HG03342 (cell line): ENCODE measurements around the gene FAM120A.

Experiments
- ATAC-seq: cut with Tn5 transposase; IDR thresholded peaks from one replicate; pipeline ENCODE4 v1.9.1; 2021; ENCODE audit warnings: mild to moderate bottlenecking, moderate library complexity; ENCODE audit not compliant: unreplicated experiment

FAM120A gene

GRCh38 chr9:93546356-93546755, 94.9 kb downstream of the FAM120A start:
- ATAC-seq = no peak

GRCh38 chr9:93549611-93550010, 98.1 kb downstream of the FAM120A start:
- ATAC-seq = no peak

GRCh38 chr9:93552923-93553322, 101.4 kb downstream of the FAM120A start:
- ATAC-seq = no peak

- ATAC-seq = no peak
Observed at GRCh38 chr9:93555370-93555769, 103.9 kb downstream of the FAM120A start.

- ATAC-seq = no peak
Observed at GRCh38 chr9:93557366-93558137, 106.1 kb downstream of the FAM120A start.

GRCh38 chr9:93558503-93558902, 107.0 kb downstream of the FAM120A start:
- no peak for ATAC-seq

- ATAC-seq = no peak
Observed at GRCh38 chr9:93560991-93561390, 109.5 kb downstream of the FAM120A start.

GRCh38 chr9:93562157-93562556, 110.7 kb downstream of the FAM120A start:
- no peak for ATAC-seq

- no peak for ATAC-seq
Observed at GRCh38 chr9:93565089-93565488, 113.6 kb downstream of the FAM120A start.

GRCh38 chr9:93566408-93567270, 115.2 kb downstream of the FAM120A start:
- ATAC-seq = peak; percentile 87

GRCh38 chr9:93567271-93567959, 115.9 kb downstream of the FAM120A start:
- ATAC-seq = peak; percentile 1

GRCh38 chr9:93568169-93568568, 116.7 kb downstream of the FAM120A start:
- ATAC-seq = no peak

GRCh38 chr9:93569621-93570174, 118.2 kb downstream of the FAM120A start:
- ATAC-seq = no peak

GRCh38 chr9:93572221-93572620, 120.7 kb downstream of the FAM120A start:
- ATAC-seq = no peak

- no peak for ATAC-seq
Observed at GRCh38 chr9:93572636-93573515, 121.4 kb downstream of the FAM120A start.

GRCh38 chr9:93573516-93573828, 122.0 kb downstream of the FAM120A start:
- ATAC-seq = no peak

- no peak for ATAC-seq
Observed at GRCh38 chr9:93574091-93574899, 122.8 kb downstream of the FAM120A start.

- no peak for ATAC-seq
Observed at GRCh38 chr9:93574900-93575795, 123.7 kb downstream of the FAM120A start.
